Fibroblast of lung (primary cell): Measurements from ENCODE around the gene FAM193B. TPM values are rescaled to one million over a fixed set of nuclear protein-coding genes. Genes with fewer than 3 reads are reported as not detected.
A peak's percentile ranks its signal among the peaks of the same experiment; 100 is the strongest.

Experiments used
- DNase-seq, 2 donors: peaks; one replicate each; pipeline versions ENCODE4 v3.0.0 to v3.0.0-alpha.2; 2010; ENCODE audit warnings: low read depth in 2 of 2
- H2AFZ ChIP-seq: 2 replicates; pipeline ENCODE4 v1.5.1; 2012; ENCODE audit warnings: low read length, control low read depth, inconsistent platforms
- H3K27ac ChIP-seq: 2 replicates; pipeline ENCODE4 v1.5.1; 2011; ENCODE audit warnings: low read length, control low read depth; ENCODE audit not compliant: insufficient read depth
- H3K27me3 ChIP-seq: 2 replicates; pipeline ENCODE4 v1.5.1; 2011; ENCODE audit warnings: mild to moderate bottlenecking, low read length; ENCODE audit not compliant: control insufficient read depth, insufficient read depth
- H3K36me3 ChIP-seq: 2 replicates; pipeline ENCODE4 v1.5.1; 2011; ENCODE audit warnings: low read length; ENCODE audit not compliant: control insufficient read depth, insufficient read depth
- H3K4me1 ChIP-seq: 2 replicates; pipeline ENCODE4 v1.5.1; 2011; ENCODE audit warnings: low read length; ENCODE audit not compliant: control insufficient read depth, insufficient read depth; ENCODE audit errors: extremely low read depth
- H3K4me2 ChIP-seq: 2 replicates; pipeline ENCODE4 v1.5.1; 2011; ENCODE audit warnings: low read length, control low read depth; ENCODE audit not compliant: insufficient read depth; ENCODE audit errors: extremely low read depth
- H3K4me3 ChIP-seq, 4 experiments: fragments of 200-600 bp in 1 of 4; sonication (generic) in 1 of 4; replicated peaks in 1 of 4; 2 replicates each; pipeline ENCODE4 v1.5.1; 2011 to 2016; ENCODE audit warnings: low read length in 4 of 4, low read depth in 3 of 4, mild to moderate bottlenecking in 3 of 4, control low read depth in 2 of 4, inconsistent platforms in 1 of 4, mixed read lengths in 1 of 4; ENCODE audit not compliant: insufficient read depth in 1 of 4; ENCODE audit errors: control extremely low read depth in 1 of 4
- H3K79me2 ChIP-seq: 2 replicates; pipeline ENCODE4 v1.5.1; 2012; ENCODE audit warnings: mild to moderate bottlenecking, low read length, inconsistent platforms; ENCODE audit not compliant: control insufficient read depth, insufficient read depth
- H3K9ac ChIP-seq: 2 replicates; pipeline ENCODE4 v1.5.1; 2011; ENCODE audit warnings: mild to moderate bottlenecking, low read length, control low read depth; ENCODE audit not compliant: insufficient read depth
- H3K9me3 ChIP-seq: 2 replicates; pipeline ENCODE4 v1.5.1; 2012; ENCODE audit warnings: low read depth, low read length; ENCODE audit not compliant: control insufficient read depth, insufficient read depth
- H4K20me1 ChIP-seq: 2 replicates; pipeline ENCODE4 v1.5.1; 2011; ENCODE audit warnings: low read length; ENCODE audit not compliant: control insufficient read depth, insufficient read depth; ENCODE audit errors: extremely low read depth
- CTCF ChIP-seq, 2 donors: IDR thresholded peaks in 1 of 2; conservative IDR thresholded peaks in 1 of 2; 1 replicate in 1 of 2; 2 replicates in 1 of 2; pipeline ENCODE4 v1.5.1; 2011 to 2012; ENCODE audit warnings: low read length in 2 of 2, control low read depth in 1 of 2, inconsistent platforms in 1 of 2, low read depth in 1 of 2, mild to moderate bottlenecking in 1 of 2
- EZH2 ChIP-seq: IDR thresholded peaks from 2 replicates; pipeline ENCODE4 v1.5.1; 2012; ENCODE audit warnings: low read length, control low read depth, mild to moderate bottlenecking; ENCODE audit errors: missing control alignments
- polyA plus RNA-seq, 2 donors: library from polyadenylated mRNA; depleted of rRNA in 1 of 2; stranded (reverse) in 1 of 2; unstranded in 1 of 2; fragments of >200 nt; gene quantifications; 2 replicates each; pipeline ENCODE4 v1.2.1, GENCODE V29; 2011 to 2012; ENCODE audit warnings: missing spikeins in 1 of 2
- total RNA-seq: library from RNA; depleted of rRNA; stranded (reverse); fragments of >200 nt; gene quantifications from 2 replicates; pipeline ENCODE4 v1.2.1, GENCODE V29; 2014

The FAM193B gene
- total and polyA plus RNA-seq, 2 donors (not counting 1 experiment from before 2014, with no cell fraction given): 27.9 to 28.4 TPM

- H3K27me3 ChIP-seq: no peaks in the 10 kb centered on the region
- DNase-seq: peak; percentile 95 to 96
- peaks cover 38% of the 10 kb centered on the region for H3K79me2 ChIP-seq
- peak overlapping the region; percentile 86 for H3K9ac ChIP-seq
- peak overlapping the region; percentile 93 for H3K4me2 ChIP-seq
- H3K9me3 ChIP-seq: no peaks in the 10 kb centered on the region
- TF ChIP-seq CTCF (conservative IDR thresholded peaks at IDR 0.05 in 1 of 2, IDR thresholded peaks at IDR 0.05 in 1 of 2; ENCODE audit: low read depth in 1 of 2, low read length in 2 of 2) (no peak), EZH2 (no peak)
- peaks cover 46% of the 10 kb centered on the region for H3K4me1 ChIP-seq
- peak overlapping the region; percentile 93 for H3K27ac ChIP-seq
- H3K4me3 ChIP-seq: peak overlapping the region; percentile 70 to 93 (median 80)
- peaks cover 34% of the 10 kb centered on the region for H3K36me3 ChIP-seq
- no peaks in the 10 kb centered on the region for H4K20me1 ChIP-seq
- H2AFZ ChIP-seq: no peak overlapping the region
These were observed 57.6 kb downstream of the FAM193B start for GRCh38 chr5:177496727-177497291.

GRCh38 chr5:177496070-177496726 lies 58.2 kb downstream of the FAM193B start:
- peak overlapping the region; percentile 93 for H3K4me2 ChIP-seq
- TF ChIP-seq EZH2: no peak
- peak; percentile 27 to 47 for TF ChIP-seq CTCF (conservative IDR thresholded peaks at IDR 0.05 in 1 of 2, IDR thresholded peaks at IDR 0.05 in 1 of 2; ENCODE audit: low read depth in 1 of 2, low read length in 2 of 2)
- no peaks in the 10 kb centered on the region for H3K9me3 ChIP-seq
- no peaks in the 10 kb centered on the region for H4K20me1 ChIP-seq
- H3K79me2 ChIP-seq: peaks cover 39% of the 10 kb centered on the region
- H3K4me3 ChIP-seq: peak overlapping the region; percentile 70 to 93 (median 80)
- H3K9ac ChIP-seq: peak overlapping the region; percentile 86
- no peaks in the 10 kb centered on the region for H3K27me3 ChIP-seq
- DNase-seq: peak in 1 of 2 donors; percentile 75
- peaks cover 38% of the 10 kb centered on the region for H3K36me3 ChIP-seq
- H3K4me1 ChIP-seq: peaks cover 43% of the 10 kb centered on the region
- peak overlapping the region; percentile 93 for H3K27ac ChIP-seq
- H2AFZ ChIP-seq: no peak overlapping the region

GRCh38 chr5:177495243-177496060 lies 58.9 kb downstream of the FAM193B start:
- peak overlapping the region; percentile 86 for H3K9ac ChIP-seq
- H3K4me1 ChIP-seq: peaks cover 40% of the 10 kb centered on the region
- peaks cover 43% of the 10 kb centered on the region for H3K36me3 ChIP-seq
- H2AFZ ChIP-seq: no peak overlapping the region
- no peaks in the 10 kb centered on the region for H4K20me1 ChIP-seq
- no peaks in the 10 kb centered on the region for H3K27me3 ChIP-seq
- peaks cover 46% of the 10 kb centered on the region for H3K79me2 ChIP-seq
- TF ChIP-seq EZH2 (no peak), CTCF (conservative IDR thresholded peaks at IDR 0.05 in 1 of 2, IDR thresholded peaks at IDR 0.05 in 1 of 2; ENCODE audit: low read depth in 1 of 2, low read length in 2 of 2) (no peak)
- no peaks in the 10 kb centered on the region for H3K9me3 ChIP-seq
- peak; percentile 93 to 96 for DNase-seq
- peak overlapping the region; percentile 70 to 93 (median 80) for H3K4me3 ChIP-seq
- peak overlapping the region; percentile 93 for H3K27ac ChIP-seq
- H3K4me2 ChIP-seq: peak overlapping the region; percentile 93
